Caco-2 (cell line): Measurements from ENCODE around the gene EIF3L. TPM values are rescaled to one million over a fixed set of nuclear protein-coding genes. Genes with fewer than 3 reads are reported as not detected.

ENCODE experiments used
- BruUV-seq: library from RNA; stranded (reverse); fragments of 400-500 nt; replicated peaks from 2 replicates; lab custom pipeline; 2021; lab: Mats Ljungman, UMichigan
- CTCF ChIA-PET: fragments of 300-600 bp; sonication (Branson Sonifier 250); formaldehyde crosslinking; loops from one replicate; lab custom pipeline; 2022; ENCODE audit warnings: antibody characterized with exemption; lab: Charles Lee
- POLR2A ChIA-PET: fragments of 300-600 bp; sonication (Branson Sonifier 250); formaldehyde crosslinking; loops from one replicate; lab custom pipeline; 2022; ENCODE audit warnings: antibody characterized with exemption; lab: Charles Lee
- DNase-seq, 2 experiments: peaks; one replicate each; pipeline versions ENCODE4 v3.0.0 to v3.0.0-alpha.2; 2020 to 2022
- H3K27me3 ChIP-seq: replicated peaks from 2 replicates; pipeline ENCODE4 v1.6.0; 2011; ENCODE audit warnings: low read length; ENCODE audit not compliant: control insufficient read depth, insufficient read depth
- H3K36me3 ChIP-seq: 2 replicates; pipeline ENCODE4 v1.5.1; 2011; ENCODE audit warnings: low read length; ENCODE audit not compliant: control insufficient read depth, insufficient read depth
- H3K4me1 ChIP-seq: fragments of 250-450 bp; sonication (Bioruptor Pico); 2 replicates; pipeline ENCODE4 v1.5.1; 2020; ENCODE audit warnings: mild to moderate bottlenecking
- H3K4me3 ChIP-seq: 2 replicates; pipeline ENCODE4 v1.5.1; 2011; ENCODE audit warnings: low read depth, mild to moderate bottlenecking, control low read depth, low read length
- H3K9me3 ChIP-seq: fragments of 250-450 bp; sonication (Bioruptor Pico); 2 replicates; pipeline ENCODE4 v1.5.1; 2020; ENCODE audit warnings: mild to moderate bottlenecking, moderate library complexity
- H3K27ac Mint-ChIP-seq: one replicate; pipeline ENCODE4 v1.8.0; 2022; ENCODE audit warnings: mixed read lengths; ENCODE audit not compliant: unreplicated experiment
- H3K27me3 Mint-ChIP-seq: one replicate; pipeline ENCODE4 v1.8.0; 2022; ENCODE audit warnings: mixed read lengths; ENCODE audit not compliant: insufficient read depth, unreplicated experiment
- H3K36me3 Mint-ChIP-seq: one replicate; pipeline ENCODE4 v1.8.0; 2022; ENCODE audit warnings: mild to moderate bottlenecking, mixed read lengths; ENCODE audit not compliant: insufficient read depth, unreplicated experiment
- H3K4me1 Mint-ChIP-seq: one replicate; pipeline ENCODE4 v1.8.0; 2022; ENCODE audit warnings: low read depth, mixed read lengths; ENCODE audit not compliant: unreplicated experiment
- H3K4me3 Mint-ChIP-seq: one replicate; pipeline ENCODE4 v1.8.0; 2022; ENCODE audit warnings: mild to moderate bottlenecking, moderate library complexity, mixed read lengths; ENCODE audit not compliant: unreplicated experiment
- H3K9me3 Mint-ChIP-seq: one replicate; pipeline ENCODE4 v1.8.0; 2022; ENCODE audit warnings: mixed read lengths; ENCODE audit not compliant: unreplicated experiment
- intact Hi-C: fragments of 100-400 bp; cut with micrococcal nuclease; formaldehyde crosslinking; loops from one replicate; pipeline ENCODE4 v1.10.0; 2022; ENCODE audit not compliant: unreplicated experiment
- total RNA-seq: library from RNA; stranded (reverse); gene quantifications from 2 replicates; pipeline ENCODE4 v1.2.3, GENCODE V29; 2022
- TF ChIP-seq, protein P1 (sequence below), 2 experiments: fragments of 200-600 bp in 1 of 2; IDR thresholded peaks; 1 replicate in 1 of 2; 2 replicates in 1 of 2; pipeline versions ENCODE4 v1.5.1 to v1.8.0; 2011 to 2022; ENCODE audit warnings: antibody characterized with exemption in 1 of 2, control low read depth in 1 of 2, inconsistent platforms in 1 of 2, low read depth in 1 of 2, low read length in 1 of 2, mild to moderate bottlenecking in 1 of 2, moderate library complexity in 1 of 2; ENCODE audit not compliant: insufficient read depth in 1 of 2, severe bottlenecking in 1 of 2, unreplicated experiment in 1 of 2

The EIF3L gene
- total RNA-seq, 1 experiment from 2014 or later: 554 TPM

- ChIA-PET CTCF (interaction anchor here (0.7 kb wide), 1 partner anchor 21 kb away, joined by 3 read pairs; no protein-coding TSS in a partner anchor), POLR2A (no interaction called here)
- Mint-ChIP-seq H3K9me3 (no peaks in the 10 kb centered on the region), H3K27ac (no peak overlapping the region), H3K4me1 (no peaks in the 10 kb centered on the region), H3K27me3 (no peaks in the 10 kb centered on the region), H3K36me3 (peaks cover 94% of the 10 kb centered on the region), H3K4me3 (no peak overlapping the region)
- H3K4me3 ChIP-seq: no peak overlapping the region
- H3K9me3 ChIP-seq: no peaks in the 10 kb centered on the region
- no peak for DNase-seq
- BruUV-seq: no TSS peak
- H3K27me3 ChIP-seq: no peaks in the 10 kb centered on the region
- peaks cover 2% of the 10 kb centered on the region for H3K36me3 ChIP-seq
- TF ChIP-seq, protein P1, sequence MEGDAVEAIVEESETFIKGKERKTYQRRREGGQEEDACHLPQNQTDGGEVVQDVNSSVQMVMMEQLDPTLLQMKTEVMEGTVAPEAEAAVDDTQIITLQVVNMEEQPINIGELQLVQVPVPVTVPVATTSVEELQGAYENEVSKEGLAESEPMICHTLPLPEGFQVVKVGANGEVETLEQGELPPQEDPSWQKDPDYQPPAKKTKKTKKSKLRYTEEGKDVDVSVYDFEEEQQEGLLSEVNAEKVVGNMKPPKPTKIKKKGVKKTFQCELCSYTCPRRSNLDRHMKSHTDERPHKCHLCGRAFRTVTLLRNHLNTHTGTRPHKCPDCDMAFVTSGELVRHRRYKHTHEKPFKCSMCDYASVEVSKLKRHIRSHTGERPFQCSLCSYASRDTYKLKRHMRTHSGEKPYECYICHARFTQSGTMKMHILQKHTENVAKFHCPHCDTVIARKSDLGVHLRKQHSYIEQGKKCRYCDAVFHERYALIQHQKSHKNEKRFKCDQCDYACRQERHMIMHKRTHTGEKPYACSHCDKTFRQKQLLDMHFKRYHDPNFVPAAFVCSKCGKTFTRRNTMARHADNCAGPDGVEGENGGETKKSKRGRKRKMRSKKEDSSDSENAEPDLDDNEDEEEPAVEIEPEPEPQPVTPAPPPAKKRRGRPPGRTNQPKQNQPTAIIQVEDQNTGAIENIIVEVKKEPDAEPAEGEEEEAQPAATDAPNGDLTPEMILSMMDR (IDR thresholded peaks at IDR 0.05; ENCODE audit: insufficient read depth in 1 of 2, low read depth in 1 of 2, low read length in 1 of 2, severe bottlenecking in 1 of 2, unreplicated experiment in 1 of 2): no peak
- H3K4me1 ChIP-seq: no peaks in the 10 kb centered on the region
- intact Hi-C loops: no loop called here
Observed at GRCh38 chr22:37880668-37881440, 31.6 kb downstream of the EIF3L start.

DNA sequence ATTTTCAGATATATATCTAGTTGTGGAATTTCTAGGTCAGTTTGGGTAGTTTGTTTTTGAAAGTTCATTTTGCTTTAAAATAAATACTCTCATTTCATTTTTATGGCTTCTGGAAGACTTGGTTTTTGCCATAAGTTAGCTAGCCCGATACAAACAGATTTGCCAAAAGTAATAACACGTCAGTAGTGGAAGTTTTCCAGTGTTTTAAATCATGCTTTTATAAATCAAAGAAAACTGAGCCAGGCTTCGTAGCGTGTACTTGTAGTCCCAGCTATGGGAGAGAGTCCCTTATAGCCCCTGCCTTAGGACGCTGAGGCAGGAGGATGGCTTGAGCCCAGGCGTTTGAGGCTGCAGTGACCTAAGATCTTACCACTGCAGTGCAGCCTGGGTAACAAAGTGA lies 35.2 kb downstream of the EIF3L start:
- Mint-ChIP-seq H3K4me3 (no peak overlapping the region), H3K4me1 (peaks cover 10% of the 10 kb centered on the region), H3K9me3 (no peaks in the 10 kb centered on the region), H3K36me3 (peaks cover 90% of the 10 kb centered on the region), H3K27ac (no peak overlapping the region), H3K27me3 (no peaks in the 10 kb centered on the region)
- Histone ChIP-seq H3K4me3 (no peak overlapping the region), H3K9me3 (no peaks in the 10 kb centered on the region), H3K27me3 (no peaks in the 10 kb centered on the region), H3K4me1 (no peaks in the 10 kb centered on the region; the same call in 1 of the 2 replicates), H3K36me3 (peaks cover 1% of the 10 kb centered on the region; the same call in 1 of the 2 replicates)
- BruUV-seq: no TSS peak
- no peak for DNase-seq
- ChIA-PET CTCF (no interaction called here), POLR2A (no interaction called here)
- intact Hi-C loops: no loop called here
- TF ChIP-seq, protein P1 (IDR thresholded peaks at IDR 0.05; ENCODE audit: insufficient read depth in 1 of 2, low read depth in 1 of 2, low read length in 1 of 2, severe bottlenecking in 1 of 2, unreplicated experiment in 1 of 2): no peak

GRCh38 chr22:37887584-37888378 lies 38.6 kb downstream of the EIF3L start:
- ChIA-PET CTCF (interaction anchor here (0.6 to 1.9 kb wide), 13 partner anchors 10 to 102 kb away, joined by 3 to 17 read pairs (median 4); partner anchors contain the start of genes GCAT and MICALL1), POLR2A (interaction anchor here (0.8 kb wide), 1 partner anchor 18 kb away, joined by 3 read pairs; the partner anchor contains the start of gene MICALL1)
- DNase-seq: peak; percentile 81
- BruUV-seq: no TSS peak
- peaks cover 1% of the 10 kb centered on the region; the same call in 1 of the 2 replicates for H3K36me3 ChIP-seq
- Mint-ChIP-seq H3K27ac (peak overlapping the region; percentile 74), H3K4me1 (peaks cover 23% of the 10 kb centered on the region), H3K9me3 (no peaks in the 10 kb centered on the region), H3K4me3 (no peak overlapping the region), H3K36me3 (peaks cover 88% of the 10 kb centered on the region), H3K27me3 (no peaks in the 10 kb centered on the region)
- H3K27me3 ChIP-seq: no peaks in the 10 kb centered on the region
- no peaks in the 10 kb centered on the region for H3K9me3 ChIP-seq
- intact Hi-C loops: loop anchor here (1.0 to 5.0 kb wide), 4 partner anchors 8 to 78 kb away; partner anchors contain the start of genes C22orf23 and POLR2F
- TF ChIP-seq, protein P1 (IDR thresholded peaks at IDR 0.05; ENCODE audit: insufficient read depth in 1 of 2, low read depth in 1 of 2, low read length in 1 of 2, severe bottlenecking in 1 of 2, unreplicated experiment in 1 of 2): peak; percentile 48 to 52
- no peak overlapping the region for H3K4me3 ChIP-seq
- H3K4me1 ChIP-seq: peaks cover 17% of the 10 kb centered on the region
